CD4-positive, alpha-beta T cell treated with Interleukin-4 for 4 hours (primary cell): Measurements from ENCODE around the gene MFAP3.
"Not testable (repeated sequence)": the region's sequence is repeated elsewhere in the genome, so short reads cannot be mapped to it uniquely, and the experiment has no call there.

Experiments
- DNase-seq: peaks from one replicate; pipeline ENCODE4 v3.0.0-alpha.2; 2020

The MFAP3 gene

GRCh38 chr5:154055201-154055600 lies 16.4 kb downstream of the MFAP3 start:
- DNase-seq, result no peak

GRCh38 chr5:154058055-154059038 lies 19.6 kb downstream of the MFAP3 start:
- no peak for DNase-seq

- DNase-seq, result no peak
Observed at GRCh38 chr5:154059039-154059430, 20.3 kb downstream of the MFAP3 start.

- no peak for DNase-seq
Observed at GRCh38 chr5:154059583-154059982, 20.8 kb downstream of the MFAP3 start.

- no peak for DNase-seq
Observed at GRCh38 chr5:154060606-154061005, 21.8 kb downstream of the MFAP3 start.

- no peak for DNase-seq
Observed at GRCh38 chr5:154063372-154063771, 24.6 kb downstream of the MFAP3 start.

GRCh38 chr5:154065971-154066370 lies 27.2 kb downstream of the MFAP3 start:
- DNase-seq, result no peak

- DNase-seq, result not testable (repeated sequence)
Observed at GRCh38 chr5:154069854-154070253, 31.1 kb downstream of the MFAP3 start.

GRCh38 chr5:154071799-154072413 lies 33.1 kb downstream of the MFAP3 start:
- no peak for DNase-seq

GRCh38 chr5:154072414-154073171 lies 33.8 kb downstream of the MFAP3 start:
- peak; percentile 78 for DNase-seq

- no peak for DNase-seq
Observed at GRCh38 chr5:154076240-154076922, 37.6 kb downstream of the MFAP3 start.

- DNase-seq, result no peak
Observed at GRCh38 chr5:154077696-154078095, 38.9 kb downstream of the MFAP3 start.

- DNase-seq, result no peak
Observed at GRCh38 chr5:154078272-154078671, 39.5 kb downstream of the MFAP3 start.

GRCh38 chr5:154081246-154081645 lies 42.5 kb downstream of the MFAP3 start:
- DNase-seq, result no peak

- DNase-seq, result no peak
Observed at GRCh38 chr5:154084062-154084639, 45.4 kb downstream of the MFAP3 start.

GRCh38 chr5:154086146-154086545 lies 47.4 kb downstream of the MFAP3 start:
- no peak for DNase-seq

GRCh38 chr5:154086641-154087040 lies 47.9 kb downstream of the MFAP3 start:
- no peak for DNase-seq

- no peak for DNase-seq
Observed at GRCh38 chr5:154087260-154087659, 48.5 kb downstream of the MFAP3 start.

GRCh38 chr5:154088801-154089200 lies 50.0 kb downstream of the MFAP3 start:
- no peak for DNase-seq

GRCh38 chr5:154090656-154091055 lies 51.9 kb downstream of the MFAP3 start:
- no peak for DNase-seq

- no peak for DNase-seq
Observed at GRCh38 chr5:154092356-154093141, 53.8 kb downstream of the MFAP3 start.

- DNase-seq, result no peak
Observed at GRCh38 chr5:154093142-154093532, 54.4 kb downstream of the MFAP3 start.
